ENCODE results near the gene IGSF21. TPM values are rescaled to one million over a fixed set of nuclear protein-coding genes. Genes with fewer than 3 reads are reported as not detected.
A peak's percentile ranks its signal among the peaks of the same experiment; 100 is the strongest.

The IGSF21 gene
- polyA plus RNA-seq, 2 of the 4 experiments (the other 2 are of a cell fraction) = not detected

DNA sequence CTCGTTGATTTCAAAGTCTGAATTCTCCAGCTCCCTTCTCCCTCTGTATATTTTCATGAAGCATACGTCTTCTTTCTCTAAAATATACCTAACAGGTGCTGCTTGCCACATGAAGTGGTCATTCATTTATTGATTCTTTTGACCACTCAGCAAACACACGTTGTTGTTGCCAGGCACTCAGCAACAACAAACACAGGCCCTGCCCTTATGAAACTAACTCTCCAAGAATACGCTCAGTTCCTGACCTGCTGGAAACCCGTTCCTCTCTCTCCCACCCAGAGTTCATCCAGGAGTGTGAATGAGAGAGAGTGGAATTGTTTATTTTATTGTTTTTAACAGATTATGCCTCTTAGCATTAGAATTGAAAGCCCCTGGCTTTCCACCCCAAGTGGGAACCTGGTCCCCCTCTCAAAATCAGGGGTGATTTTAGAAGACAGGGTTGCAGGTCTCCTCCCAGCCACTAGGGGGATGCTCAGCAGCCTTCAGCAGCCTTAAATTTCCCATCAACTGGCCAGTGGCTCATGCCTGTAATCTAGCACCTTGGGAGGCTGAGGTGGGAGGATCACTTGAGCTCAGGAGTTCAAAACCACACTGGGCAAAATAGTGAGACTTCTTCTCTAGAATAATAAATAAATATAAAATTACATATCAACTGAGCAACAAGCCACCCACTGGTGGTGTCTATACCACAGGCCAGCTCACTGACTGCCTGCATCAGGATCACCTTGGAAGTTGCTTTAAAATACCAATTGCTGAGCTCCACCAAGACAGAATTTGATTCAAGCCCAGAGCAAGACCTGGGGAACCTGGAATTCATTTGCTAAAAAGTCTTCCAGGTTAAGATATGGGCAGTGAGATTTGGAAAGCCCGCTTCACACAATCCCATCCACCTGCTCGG, 192.1 kb downstream of the IGSF21 start:
- ChIA-PET POLR2A (no interaction called here), CTCF (interaction anchor here (1.0 to 2.9 kb wide), 10 partner anchors 9 to 638 kb away, joined by 3 to 17 read pairs (median 4); no protein-coding TSS in a partner anchor)

DNA sequence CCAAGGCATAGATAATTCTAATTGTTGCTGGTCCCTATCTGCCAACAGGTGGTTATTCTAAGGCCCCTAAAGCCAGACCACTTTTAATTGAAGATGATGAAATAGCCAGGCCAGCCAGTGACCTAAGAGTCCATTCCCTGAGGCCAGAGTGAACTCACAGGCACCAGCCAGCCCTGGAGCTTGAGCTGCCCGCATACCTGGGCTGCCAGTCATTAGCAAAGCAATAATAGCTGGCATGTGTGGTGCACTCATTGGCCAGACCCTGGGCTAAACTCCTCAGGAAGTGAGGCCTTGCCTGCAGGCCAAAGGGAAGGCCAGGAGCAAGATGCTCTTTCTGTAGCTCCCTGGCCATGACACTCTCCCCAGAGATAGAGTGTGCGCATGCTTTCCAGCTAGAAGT, 192.8 kb downstream of the IGSF21 start:
- TF ChIP-seq, protein P1, sequence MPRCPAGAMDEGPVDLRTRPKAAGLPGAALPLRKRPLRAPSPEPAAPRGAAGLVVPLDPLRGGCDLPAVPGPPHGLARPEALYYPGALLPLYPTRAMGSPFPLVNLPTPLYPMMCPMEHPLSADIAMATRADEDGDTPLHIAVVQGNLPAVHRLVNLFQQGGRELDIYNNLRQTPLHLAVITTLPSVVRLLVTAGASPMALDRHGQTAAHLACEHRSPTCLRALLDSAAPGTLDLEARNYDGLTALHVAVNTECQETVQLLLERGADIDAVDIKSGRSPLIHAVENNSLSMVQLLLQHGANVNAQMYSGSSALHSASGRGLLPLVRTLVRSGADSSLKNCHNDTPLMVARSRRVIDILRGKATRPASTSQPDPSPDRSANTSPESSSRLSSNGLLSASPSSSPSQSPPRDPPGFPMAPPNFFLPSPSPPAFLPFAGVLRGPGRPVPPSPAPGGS (IDR thresholded peaks at IDR 0.05) = no peak
- TF ChIP-seq CHD2 (IDR thresholded peaks at IDR 0.05; ENCODE audit: low read length, partially characterized antibody) (no peak), EHMT2 (IDR thresholded peaks at IDR 0.05; ENCODE audit: low read depth) (no peak)
- TF ChIP-seq, protein P2, sequence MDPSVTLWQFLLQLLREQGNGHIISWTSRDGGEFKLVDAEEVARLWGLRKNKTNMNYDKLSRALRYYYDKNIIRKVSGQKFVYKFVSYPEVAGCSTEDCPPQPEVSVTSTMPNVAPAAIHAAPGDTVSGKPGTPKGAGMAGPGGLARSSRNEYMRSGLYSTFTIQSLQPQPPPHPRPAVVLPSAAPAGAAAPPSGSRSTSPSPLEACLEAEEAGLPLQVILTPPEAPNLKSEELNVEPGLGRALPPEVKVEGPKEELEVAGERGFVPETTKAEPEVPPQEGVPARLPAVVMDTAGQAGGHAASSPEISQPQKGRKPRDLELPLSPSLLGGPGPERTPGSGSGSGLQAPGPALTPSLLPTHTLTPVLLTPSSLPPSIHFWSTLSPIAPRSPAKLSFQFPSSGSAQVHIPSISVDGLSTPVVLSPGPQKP (IDR thresholded peaks at IDR 0.05; ENCODE audit: low read depth, low read length) = no peak
- no peak for ATAC-seq
- no peak overlapping the region for H3K27ac ChIP-seq
- no peak for FAIRE-seq
- DNase-seq (ENCODE audit: low read depth in 1 of 2, low spot score in 1 of 2) = no peak
- no peak overlapping the region for H3K4me3 ChIP-seq
- WGBS (ENCODE audit: missing lambda C conversion rate) = 100% methylated on average over 1 of the region's 2 CpGs
- ChIA-PET CTCF (interaction anchor here (0.5 to 2.9 kb wide), 8 partner anchors 10 to 1056 kb away, joined by 3 to 17 read pairs (median 4); no protein-coding TSS in a partner anchor), POLR2A (no interaction called here)
- H3K4me1 ChIP-seq = no peaks in the 10 kb centered on the region
- H3K4me2 ChIP-seq = no peak overlapping the region
- H3K9me3 ChIP-seq = no peaks in the 10 kb centered on the region

More for the DNA sequence above, 192.1 kb downstream of the IGSF21 start:
- TF ChIP-seq, protein P3, sequence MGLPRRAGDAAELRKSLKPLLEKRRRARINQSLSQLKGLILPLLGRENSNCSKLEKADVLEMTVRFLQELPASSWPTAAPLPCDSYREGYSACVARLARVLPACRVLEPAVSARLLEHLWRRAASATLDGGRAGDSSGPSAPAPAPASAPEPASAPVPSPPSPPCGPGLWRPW (IDR thresholded peaks at IDR 0.05) = no peak
- TF ChIP-seq, protein P4, sequence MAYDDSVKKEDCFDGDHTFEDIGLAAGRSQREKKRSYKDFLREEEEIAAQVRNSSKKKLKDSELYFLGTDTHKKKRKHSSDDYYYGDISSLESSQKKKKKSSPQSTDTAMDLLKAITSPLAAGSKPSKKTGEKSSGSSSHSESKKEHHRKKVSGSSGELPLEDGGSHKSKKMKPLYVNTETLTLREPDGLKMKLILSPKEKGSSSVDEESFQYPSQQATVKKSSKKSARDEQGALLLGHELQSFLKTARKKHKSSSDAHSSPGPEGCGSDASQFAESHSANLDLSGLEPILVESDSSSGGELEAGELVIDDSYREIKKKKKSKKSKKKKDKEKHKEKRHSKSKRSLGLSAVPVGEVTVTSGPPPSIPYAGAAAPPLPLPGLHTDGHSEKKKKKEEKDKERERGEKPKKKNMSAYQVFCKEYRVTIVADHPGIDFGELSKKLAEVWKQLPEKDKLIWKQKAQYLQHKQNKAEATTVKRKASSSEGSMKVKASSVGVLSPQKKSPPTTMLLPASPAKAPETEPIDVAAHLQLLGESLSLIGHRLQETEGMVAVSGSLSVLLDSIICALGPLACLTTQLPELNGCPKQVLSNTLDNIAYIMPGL (CRISPR knock-in tag; IDR thresholded peaks at IDR 0.05; ENCODE audit: borderline replicate concordance) = no peak
- TF ChIP-seq POLR2AphosphoS2 (conservative IDR thresholded peaks at IDR 0.05; ENCODE audit: low read length) (no peak), TP53 (CRISPR knock-in tag; IDR thresholded peaks at IDR 0.05) (no peak), RAD21 (conservative IDR thresholded peaks at IDR 0.05 in 1 of 2, IDR thresholded peaks at IDR 0.05 in 1 of 2) (peak; percentile 24 to 34; a peak in 3 of 5 replicates), CHD2 (IDR thresholded peaks at IDR 0.05; ENCODE audit: low read length, partially characterized antibody) (no peak), RARB (CRISPR knock-in tag; IDR thresholded peaks at IDR 0.05) (no peak), NPAS2 (CRISPR knock-in tag; IDR thresholded peaks at IDR 0.05; ENCODE audit: borderline replicate concordance) (no peak), CHD4 (IDR thresholded peaks at IDR 0.05; ENCODE audit: borderline replicate concordance) (no peak), PHF8 (IDR thresholded peaks at IDR 0.05; ENCODE audit: borderline replicate concordance, low read depth) (no peak), TFCP2L1 (CRISPR knock-in tag; IDR thresholded peaks at IDR 0.05) (no peak), CEBPB (IDR thresholded peaks at IDR 0.05) (no peak), RNF2 (IDR thresholded peaks at IDR 0.05; ENCODE audit: borderline replicate concordance, low read depth) (no peak), SMC3 (IDR thresholded peaks at IDR 0.05) (peak; percentile 34; the same call in 2 of the 3 replicates)
- TF ChIP-seq, protein P5, sequence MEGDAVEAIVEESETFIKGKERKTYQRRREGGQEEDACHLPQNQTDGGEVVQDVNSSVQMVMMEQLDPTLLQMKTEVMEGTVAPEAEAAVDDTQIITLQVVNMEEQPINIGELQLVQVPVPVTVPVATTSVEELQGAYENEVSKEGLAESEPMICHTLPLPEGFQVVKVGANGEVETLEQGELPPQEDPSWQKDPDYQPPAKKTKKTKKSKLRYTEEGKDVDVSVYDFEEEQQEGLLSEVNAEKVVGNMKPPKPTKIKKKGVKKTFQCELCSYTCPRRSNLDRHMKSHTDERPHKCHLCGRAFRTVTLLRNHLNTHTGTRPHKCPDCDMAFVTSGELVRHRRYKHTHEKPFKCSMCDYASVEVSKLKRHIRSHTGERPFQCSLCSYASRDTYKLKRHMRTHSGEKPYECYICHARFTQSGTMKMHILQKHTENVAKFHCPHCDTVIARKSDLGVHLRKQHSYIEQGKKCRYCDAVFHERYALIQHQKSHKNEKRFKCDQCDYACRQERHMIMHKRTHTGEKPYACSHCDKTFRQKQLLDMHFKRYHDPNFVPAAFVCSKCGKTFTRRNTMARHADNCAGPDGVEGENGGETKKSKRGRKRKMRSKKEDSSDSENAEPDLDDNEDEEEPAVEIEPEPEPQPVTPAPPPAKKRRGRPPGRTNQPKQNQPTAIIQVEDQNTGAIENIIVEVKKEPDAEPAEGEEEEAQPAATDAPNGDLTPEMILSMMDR (IDR thresholded peaks at IDR 0.05) = peak; percentile 44; the same call in 2 of the 3 replicates
- FAIRE-seq (no peak), DNase-seq (ENCODE audit: low read depth in 1 of 2, low spot score in 1 of 2) (peak; percentile 22 to 47), ATAC-seq (peak in 1 of 2 experiments; percentile 69; a peak in 3 of 6 replicates)
- WGBS (ENCODE audit: missing lambda C conversion rate) = 47% methylated on average over 7 of the region's 7 CpGs
- H3K9me3 ChIP-seq = no peaks in the 10 kb centered on the region
- H3K4me1 ChIP-seq = no peaks in the 10 kb centered on the region
- H3K4me2 ChIP-seq = no peak overlapping the region
- no peak overlapping the region for H3K27ac ChIP-seq
- H3K4me3 ChIP-seq = no peak overlapping the region
